H1 (cell line): ENCODE data around the gene DUSP3.

Source experiments
- CEBPB ChIP-seq: IDR thresholded peaks from 2 replicates; pipeline ENCODE4 v1.6.1; 2012; ENCODE audit warnings: low read depth, low read length
- CHD2 ChIP-seq: IDR thresholded peaks from 2 replicates; pipeline ENCODE4 v1.6.1; 2012; ENCODE audit warnings: low read length, improper control_type of control experiment
- CTCF ChIP-seq, 3 experiments: IDR thresholded peaks; 1 replicate in 2 of 3; 2 replicates in 1 of 3; pipeline versions ENCODE4 v1.5.1 to v1.6.1; 2011; ENCODE audit warnings: low read length in 3 of 3, mild to moderate bottlenecking in 3 of 3, inconsistent platforms in 2 of 3, low read depth in 1 of 3, moderate library complexity in 1 of 3; ENCODE audit not compliant: insufficient read depth in 1 of 3; ENCODE audit errors: control extremely low read depth in 1 of 3
- EP300 ChIP-seq, 2 experiments: IDR thresholded peaks; 1 replicate in 1 of 2; 2 replicates in 1 of 2; pipeline ENCODE4 v1.6.1; 2011 to 2012; ENCODE audit warnings: low read depth in 2 of 2, low read length in 2 of 2, mild to moderate bottlenecking in 2 of 2, borderline replicate concordance in 1 of 2, inconsistent platforms in 1 of 2, moderate library complexity in 1 of 2
- FOSL1 ChIP-seq: IDR thresholded peaks from 2 replicates; pipeline ENCODE4 v1.6.1; 2011; ENCODE audit warnings: mild to moderate bottlenecking, low read depth, low read length, moderate library complexity; ENCODE audit not compliant: insufficient read depth
- GABPA ChIP-seq: IDR thresholded peaks from 2 replicates; pipeline ENCODE4 v1.6.1; 2011; ENCODE audit warnings: mild to moderate bottlenecking, low read length, moderate library complexity, borderline replicate concordance; ENCODE audit not compliant: insufficient read depth
- NRF1 ChIP-seq: IDR thresholded peaks from 2 replicates; pipeline ENCODE4 v1.6.1; 2011; ENCODE audit warnings: mild to moderate bottlenecking, low read depth, low read length, improper control_type of control experiment
- POLR2AphosphoS5 ChIP-seq: IDR thresholded peaks from 2 replicates; pipeline ENCODE4 v1.6.1; 2011; ENCODE audit warnings: low read depth, low read length
- RAD21 ChIP-seq, 2 experiments: IDR thresholded peaks in 1 of 2; conservative IDR thresholded peaks in 1 of 2; 2 replicates each; pipeline ENCODE4 v1.6.1; 2011; ENCODE audit warnings: low read depth in 2 of 2, low read length in 2 of 2, improper control_type of control experiment in 1 of 2, inconsistent platforms in 1 of 2, mild to moderate bottlenecking in 1 of 2, moderate library complexity in 1 of 2
- RFX5 ChIP-seq: IDR thresholded peaks from 2 replicates; pipeline ENCODE4 v1.6.1; 2011; ENCODE audit warnings: low read depth, low read length, improper control_type of control experiment, borderline replicate concordance
- SIX5 ChIP-seq: IDR thresholded peaks from 2 replicates; pipeline ENCODE4 v1.6.1; 2011; ENCODE audit warnings: mild to moderate bottlenecking, low read depth, low read length
- SRF ChIP-seq: IDR thresholded peaks from 2 replicates; pipeline ENCODE4 v1.6.1; 2011; ENCODE audit warnings: mild to moderate bottlenecking, low read depth, low read length, moderate library complexity
- TAF1 ChIP-seq: IDR thresholded peaks from 2 replicates; pipeline ENCODE4 v1.6.1; 2011; ENCODE audit warnings: mild to moderate bottlenecking, low read depth, low read length
- TBP ChIP-seq: IDR thresholded peaks from 2 replicates; pipeline ENCODE4 v1.6.1; 2011; ENCODE audit warnings: low read depth, low read length, improper control_type of control experiment

- TF ChIP-seq CHD2: no peak
- TF ChIP-seq POLR2AphosphoS5: no peak
- TF ChIP-seq CTCF (IDR thresholded peaks at IDR 0.05; ENCODE audit: control extremely low read depth in 1 of 3, insufficient read depth in 1 of 3, low read depth in 1 of 3, low read length in 3 of 3): no peak
- no peak for TF ChIP-seq EP300 (IDR thresholded peaks at IDR 0.05; ENCODE audit: borderline replicate concordance in 1 of 2, low read depth in 2 of 2, low read length in 2 of 2)
- no peak for TF ChIP-seq CEBPB
- no peak for TF ChIP-seq FOSL1
- TF ChIP-seq NRF1: no peak
- no peak for TF ChIP-seq SIX5
- TF ChIP-seq SRF: no peak
- TF ChIP-seq RFX5: no peak
- no peak for TF ChIP-seq TBP
- no peak for TF ChIP-seq TAF1
- TF ChIP-seq GABPA: no peak
- no peak for TF ChIP-seq RAD21 (IDR thresholded peaks at IDR 0.05 in 1 of 2, conservative IDR thresholded peaks at IDR 0.05 in 1 of 2; ENCODE audit: low read depth in 2 of 2, low read length in 2 of 2)
Measured at GRCh38 chr17:43780135-43780534, 1.4 kb upstream of the DUSP3 start, which contains the start of gene CFAP97D1.
